NCI-H524 (cell line): ENCODE data around the gene PARD3B.
"Not testable (repeated sequence)": the region's sequence is repeated elsewhere in the genome, so short reads cannot be mapped to it uniquely, and the experiment has no call there.

Source experiments
- DNase-seq, 2 experiments: peaks; one replicate each; lab custom pipeline; 2025; lab: John Stamatoyannopoulos, UW

PARD3B gene

GRCh38 chr2:205193836-205194228 is 648.6 kb downstream of the PARD3B start:
- no peak for DNase-seq

DNA sequence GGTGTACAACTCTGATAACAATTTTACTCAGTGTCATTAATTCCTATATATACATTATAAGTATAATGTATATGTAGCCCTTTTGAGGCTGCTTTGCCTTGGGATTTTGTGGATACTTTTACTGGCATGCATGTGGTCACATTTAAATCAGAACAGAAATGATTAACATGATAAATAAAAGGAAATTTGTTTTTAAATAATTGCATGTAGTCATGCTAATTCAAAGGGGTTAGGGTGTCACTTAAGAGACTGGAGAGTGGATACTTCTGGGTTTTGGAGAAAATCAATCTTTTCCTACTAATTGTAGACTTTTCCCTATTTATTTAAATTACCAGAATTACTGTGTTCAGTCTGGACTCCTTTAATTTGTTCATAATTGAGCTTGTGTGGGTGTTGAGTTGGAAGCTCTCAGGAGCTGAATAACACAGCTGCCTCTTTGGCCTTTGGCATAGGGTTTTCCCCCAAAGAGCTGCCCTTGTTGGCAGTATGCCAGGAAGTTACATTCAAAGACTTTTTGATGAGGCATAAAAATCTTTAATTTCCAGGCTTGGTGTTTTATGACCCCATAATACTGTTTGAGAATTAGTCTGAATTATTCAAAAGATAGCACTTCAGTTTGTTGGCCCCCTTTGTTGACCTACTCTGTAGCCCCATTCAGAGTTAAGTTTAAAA is 652.3 kb downstream of the PARD3B start:
- no peak for DNase-seq

DNA sequence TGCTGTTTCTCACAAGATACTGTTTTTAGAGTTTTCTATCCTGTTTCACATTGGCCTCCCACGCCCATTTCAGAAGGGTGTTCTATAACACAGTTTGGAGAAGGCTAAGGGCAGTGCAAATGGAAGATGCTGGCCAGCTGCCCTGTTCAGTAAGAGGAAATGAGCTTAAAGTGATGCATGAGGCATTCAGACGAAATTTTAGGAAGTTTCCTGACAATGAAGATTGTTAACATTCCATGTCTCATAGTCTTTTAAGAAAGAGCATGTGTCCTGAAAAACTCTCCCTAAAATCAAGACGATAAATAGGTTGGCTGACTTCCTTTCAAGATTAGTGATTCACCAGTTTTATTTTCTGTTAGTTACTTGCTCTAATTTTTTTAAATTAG is 652.9 kb downstream of the PARD3B start:
- no peak for DNase-seq

DNA sequence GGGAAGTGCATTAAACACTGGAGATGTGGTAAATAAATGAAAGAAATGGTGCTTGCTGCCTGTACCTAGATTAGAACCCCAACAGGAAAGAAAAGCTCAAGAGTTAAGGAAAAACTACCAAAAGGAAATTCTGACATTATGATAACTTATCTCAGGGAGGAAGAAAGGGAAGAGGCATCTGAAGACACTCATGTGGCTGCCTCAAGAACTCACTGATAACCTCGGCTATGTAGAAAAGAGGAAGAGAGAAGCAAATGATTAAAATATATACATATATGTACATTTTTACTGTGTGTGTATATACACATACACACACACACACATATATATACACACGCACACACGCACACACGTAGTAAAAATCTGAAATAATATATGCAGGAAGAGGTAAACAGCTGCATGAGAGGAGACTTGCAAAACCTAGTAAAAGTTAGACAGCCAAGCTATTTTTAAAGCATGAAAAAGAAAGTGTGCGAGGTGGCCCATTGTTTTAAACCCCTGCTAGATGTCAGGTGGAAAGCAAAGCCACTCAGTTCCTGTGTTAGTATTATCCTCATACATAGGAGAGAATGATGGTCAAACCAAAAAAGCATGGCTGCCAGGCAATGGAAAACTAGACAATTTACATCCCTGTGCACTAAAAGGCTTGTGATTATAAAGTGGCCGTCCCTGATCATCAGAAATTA is 654.0 kb downstream of the PARD3B start:
- no peak for DNase-seq

GRCh38 chr2:205210494-205210893 is 665.2 kb downstream of the PARD3B start:
- no peak for DNase-seq

GRCh38 chr2:205212357-205212756 is 667.1 kb downstream of the PARD3B start:
- no peak for DNase-seq

DNA sequence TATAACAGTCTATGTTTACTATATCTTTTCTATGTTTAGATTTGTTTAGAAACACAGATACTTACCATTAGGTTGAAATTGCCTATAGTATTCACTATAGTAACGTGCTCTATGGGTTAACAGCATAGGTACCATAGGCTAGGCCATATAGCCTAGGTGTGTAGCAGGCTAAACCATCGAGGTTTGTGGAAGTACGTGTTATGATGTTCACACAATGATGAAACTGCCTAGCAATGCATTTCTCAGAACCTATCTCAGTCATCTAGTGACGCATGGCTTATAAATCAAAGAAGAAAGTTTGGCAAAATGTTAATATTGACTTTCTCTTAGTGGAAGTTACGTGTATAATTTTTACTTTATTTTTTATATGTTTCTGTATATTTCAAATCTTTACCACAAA is 670.8 kb downstream of the PARD3B start:
- no peak for DNase-seq

- no peak for DNase-seq
Measured at GRCh38 chr2:205216580-205216979, 671.3 kb downstream of the PARD3B start.

- DNase-seq: no peak
Measured at GRCh38 chr2:205217004-205217403, 671.7 kb downstream of the PARD3B start.

- DNase-seq: no peak
Measured at GRCh38 chr2:205218056-205218455, 672.8 kb downstream of the PARD3B start.

GRCh38 chr2:205218816-205219215 is 673.5 kb downstream of the PARD3B start:
- not testable (repeated sequence) for DNase-seq

DNA sequence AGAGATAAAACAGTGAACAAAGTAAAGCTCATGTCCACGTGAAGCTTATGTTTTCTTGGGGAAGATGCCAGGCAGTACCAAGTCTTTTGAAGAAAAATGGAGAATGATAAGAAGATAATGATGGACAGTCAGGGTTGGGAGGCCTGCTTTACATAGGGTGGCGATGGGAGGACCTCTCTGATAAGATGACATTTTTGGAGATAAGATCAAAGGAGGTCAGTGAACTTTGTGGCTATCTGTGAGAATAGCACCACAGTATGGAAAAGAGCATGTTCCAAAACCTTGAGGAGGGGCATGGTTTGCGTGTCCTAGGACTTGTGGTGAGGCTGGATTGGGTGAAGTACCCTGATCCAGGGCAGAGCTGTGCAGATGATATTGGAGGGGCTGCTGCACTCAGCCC is 675.3 kb downstream of the PARD3B start:
- no peak for DNase-seq

- DNase-seq: no peak
Measured at GRCh38 chr2:205232086-205232485, 686.8 kb downstream of the PARD3B start.

- no peak for DNase-seq
Measured at GRCh38 chr2:205235434-205235833, 690.2 kb downstream of the PARD3B start.

GRCh38 chr2:205237524-205237923 is 692.2 kb downstream of the PARD3B start:
- no peak for DNase-seq

DNA sequence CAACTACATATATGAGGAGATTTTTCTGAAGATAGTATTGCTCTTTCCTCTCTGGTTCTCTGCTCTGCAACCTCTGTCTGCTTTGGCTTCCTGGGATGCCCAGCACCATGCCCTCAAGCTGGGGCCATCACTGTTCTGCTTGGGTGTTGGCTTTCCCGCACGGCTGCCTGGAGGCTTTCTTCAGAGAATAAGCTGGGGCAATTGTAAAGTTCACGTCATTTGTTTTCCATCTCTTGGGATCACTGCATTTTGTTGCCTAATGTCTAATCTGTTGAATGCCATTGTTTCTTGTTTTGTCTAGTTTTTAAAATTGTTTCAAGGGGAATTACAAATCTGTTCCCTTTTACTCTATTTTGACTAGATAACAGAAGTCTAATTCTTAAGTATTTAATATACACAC is 699.7 kb downstream of the PARD3B start:
- DNase-seq: no peak

DNA sequence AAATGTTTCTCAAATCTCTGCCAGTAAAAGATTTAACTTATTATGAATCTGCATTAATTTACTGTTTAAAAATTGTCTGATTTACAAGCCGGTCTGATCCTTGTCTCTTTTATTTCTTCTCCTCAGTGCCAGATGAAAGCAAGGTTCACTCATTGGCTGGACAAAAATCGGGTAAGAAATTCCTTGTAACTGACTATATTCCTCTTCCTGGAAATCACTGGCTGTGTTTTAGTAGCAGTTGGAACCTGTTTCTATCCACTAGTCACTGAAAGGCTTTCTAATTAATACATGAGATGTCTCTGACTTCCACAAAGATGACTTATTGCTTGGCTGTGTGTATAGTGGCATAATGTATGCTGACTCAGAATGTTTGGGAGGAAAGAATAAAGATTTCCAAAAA is 700.4 kb downstream of the PARD3B start:
- DNase-seq: no peak

GRCh38 chr2:205259121-205259520 is 713.8 kb downstream of the PARD3B start:
- no peak for DNase-seq

DNA sequence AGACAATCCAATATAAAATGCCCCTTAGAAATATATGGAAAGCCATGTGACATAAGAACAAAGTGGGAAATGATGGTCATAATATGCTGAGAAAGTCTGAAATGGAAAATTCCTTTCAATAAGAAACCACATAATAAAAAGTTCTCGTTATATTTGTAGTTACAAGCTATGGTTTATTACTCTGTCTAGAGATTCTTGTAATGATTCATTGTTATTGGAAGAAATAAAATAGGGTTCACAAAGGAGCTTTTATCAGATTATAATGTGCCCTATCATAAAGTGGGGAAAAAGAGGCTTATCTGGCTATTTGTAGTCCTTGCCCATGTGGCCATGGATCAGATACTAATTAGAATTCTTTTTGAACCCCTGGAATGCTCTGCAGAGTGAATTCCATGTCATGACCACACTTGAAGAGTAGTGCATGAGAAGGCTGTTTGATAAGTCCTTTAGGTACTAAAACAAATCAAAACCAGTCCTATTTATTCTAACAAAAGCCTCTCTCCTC is 716.3 kb downstream of the PARD3B start:
- no peak for DNase-seq

GRCh38 chr2:205267323-205267722 is 722.0 kb downstream of the PARD3B start:
- DNase-seq: no peak

DNA sequence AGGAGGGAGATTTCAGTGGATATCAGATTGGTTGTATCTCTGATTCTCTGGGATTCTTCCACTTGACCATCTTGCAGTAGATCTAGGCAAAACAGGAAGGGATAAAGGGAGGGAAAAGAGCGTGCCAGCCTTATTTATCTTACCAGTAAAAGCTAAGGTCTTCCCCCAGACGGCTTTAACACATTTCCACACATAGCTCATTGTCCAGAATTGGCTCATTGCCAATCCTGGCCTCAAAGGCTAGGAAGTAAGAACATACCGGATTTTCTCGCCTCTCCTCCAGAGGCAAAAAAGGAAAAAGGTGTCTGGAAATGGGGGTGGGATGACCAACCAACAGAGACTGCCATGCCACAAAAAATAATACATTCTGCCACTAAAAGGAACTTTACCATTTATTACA is 725.4 kb downstream of the PARD3B start:
- DNase-seq: no peak

- no peak for DNase-seq
Measured at GRCh38 chr2:205273148-205273547, 727.9 kb downstream of the PARD3B start.

- no peak for DNase-seq
Measured at GRCh38 chr2:205273627-205274026, 728.4 kb downstream of the PARD3B start.

DNA sequence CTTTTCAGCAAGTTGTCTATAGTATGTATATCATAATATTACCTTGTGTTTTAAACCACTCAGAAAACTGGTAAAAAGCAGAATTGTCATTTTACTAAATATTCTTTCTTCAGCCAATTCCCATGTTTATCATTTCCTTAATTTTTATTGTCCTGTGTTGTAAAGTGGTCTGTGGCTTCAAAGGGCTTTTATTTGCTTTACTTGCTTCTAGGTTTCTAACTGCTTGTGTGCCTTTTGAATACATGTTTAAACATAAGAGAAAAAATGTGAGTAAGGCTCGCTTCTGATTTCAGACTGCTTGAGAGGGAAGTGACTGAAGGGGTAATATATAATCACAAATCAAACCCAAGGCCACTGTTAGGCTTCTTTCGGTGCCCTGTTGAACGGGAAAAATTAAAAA is 729.5 kb downstream of the PARD3B start:
- no peak for DNase-seq
